H1 (cell line): Measurements from ENCODE around the gene SGCE. TPM values are rescaled to one million over a fixed set of nuclear protein-coding genes. Genes with fewer than 3 reads are reported as not detected.

Experiments used
- ATF3 ChIP-seq: IDR thresholded peaks from 2 replicates; pipeline ENCODE4 v1.6.1; 2011; ENCODE audit warnings: low read depth, mild to moderate bottlenecking, low read length; ENCODE audit not compliant: insufficient read depth
- CEBPB ChIP-seq: IDR thresholded peaks from 2 replicates; pipeline ENCODE4 v1.6.1; 2012; ENCODE audit warnings: low read depth, low read length
- EZH2 ChIP-seq: fragments of 200-600 bp; sonication (generic); IDR thresholded peaks from 2 replicates; pipeline ENCODE4 v1.7.1; 2012; ENCODE audit warnings: low read depth, mild to moderate bottlenecking, moderate library complexity, low read length, inconsistent platforms; ENCODE audit not compliant: severe bottlenecking
- POU5F1 ChIP-seq: IDR thresholded peaks from 2 replicates; pipeline ENCODE4 v1.6.1; 2011; ENCODE audit warnings: low read depth, mild to moderate bottlenecking, low read length, moderate library complexity
- SP4 ChIP-seq: IDR thresholded peaks from 2 replicates; pipeline ENCODE4 v1.6.1; 2012; ENCODE audit warnings: low read length, inconsistent platforms
- TCF12 ChIP-seq: IDR thresholded peaks from 2 replicates; pipeline ENCODE4 v1.6.1; 2011; ENCODE audit warnings: low read depth, mild to moderate bottlenecking, low read length
- ZNF274 ChIP-seq: IDR thresholded peaks from 2 replicates; pipeline ENCODE4 v1.7.0; 2012; ENCODE audit warnings: low read length, borderline replicate concordance; ENCODE audit errors: extremely low read depth
- polyA plus RNA-seq, 7 experiments: library from polyadenylated mRNA; depleted of rRNA in 3 of 7; stranded (reverse) in 5 of 7; unstranded in 2 of 7; fragments of >200 nt in 5 of 7; fragments of 200-250 nt in 2 of 7; gene quantifications; 1 replicate in 5 of 7; 2 replicates in 1 of 7; 4 replicates in 1 of 7; pipeline versions ENCODE4 v1.2.1 to v1.2.3, GENCODE V29; 2011 to 2013; ENCODE audit warnings: missing spikeins in 2 of 7, mixed read lengths in 2 of 7
- total RNA-seq: library from RNA; stranded (reverse); fragmentation: NEBNext Ultra II Directional; extraction: Animal tissue kit (Norgen Biotek cat#: 25700); gene quantifications from 2 replicates; pipeline ENCODE4 v1.2.1, GENCODE V29; 2021

SGCE gene
- total and polyA plus RNA-seq, 2 of the 8 experiments (the other 6 are each of a cell fraction or from before 2014, with no cell fraction given) = 12.8 to 25.0 TPM

GRCh38 chr7:94649450-94649849, 6.5 kb downstream of the SGCE start (continued):
- TF ChIP-seq POU5F1 = no peak
- TF ChIP-seq CEBPB = no peak
- no peak for TF ChIP-seq EZH2
- no peak for TF ChIP-seq SP4
- TF ChIP-seq ZNF274 = no peak
- TF ChIP-seq ATF3 = no peak
- TF ChIP-seq TCF12 = no peak
- TF ChIP-seq, all 59 proteins: peak for 0
